ENCODE results near the gene DHX40.
"Not testable (repeated sequence)": the region's sequence is repeated elsewhere in the genome, so short reads cannot be mapped to it uniquely, and the experiment has no call there.

The DHX40 gene

GRCh38 chr17:59565171-59565958 lies at the start of gene DHX40:
DHX40 (plus strand) TSS chr17:59565610; CDS start chr17:59565672, 62 bp downstream.
- DNase-seq = peak; percentile 91

- DNase-seq = no peak
Observed at GRCh38 chr17:59516451-59516850, 49.0 kb upstream of the DHX40 start.

GRCh38 chr17:59519132-59519531 lies 46.3 kb upstream of the DHX40 start:
- no peak for DNase-seq

GRCh38 chr17:59520251-59520650 lies 45.2 kb upstream of the DHX40 start:
- no peak for DNase-seq

GRCh38 chr17:59521465-59522126 lies 43.8 kb upstream of the DHX40 start:
- DNase-seq = peak; percentile 37

GRCh38 chr17:59524930-59525329 lies 40.5 kb upstream of the DHX40 start:
- DNase-seq = not testable (repeated sequence)

- no peak for DNase-seq
Observed at GRCh38 chr17:59525668-59526067, 39.7 kb upstream of the DHX40 start.

- DNase-seq = no peak
Observed at GRCh38 chr17:59526451-59526850, 39.0 kb upstream of the DHX40 start.

- no peak for DNase-seq
Observed at GRCh38 chr17:59527325-59527917, 38.0 kb upstream of the DHX40 start.

- DNase-seq = no peak
Observed at GRCh38 chr17:59527931-59528330, 37.5 kb upstream of the DHX40 start.

GRCh38 chr17:59530531-59530930 lies 34.9 kb upstream of the DHX40 start:
- DNase-seq = no peak

GRCh38 chr17:59533694-59534093 lies 31.7 kb upstream of the DHX40 start:
- DNase-seq = no peak

GRCh38 chr17:59534583-59534982 lies 30.8 kb upstream of the DHX40 start:
- no peak for DNase-seq

- DNase-seq = no peak
Observed at GRCh38 chr17:59538195-59538909, 27.1 kb upstream of the DHX40 start.

GRCh38 chr17:59542960-59543635 lies 22.3 kb upstream of the DHX40 start:
- DNase-seq = no peak

GRCh38 chr17:59545942-59546341 lies 19.5 kb upstream of the DHX40 start:
- no peak for DNase-seq

GRCh38 chr17:59547131-59547915 lies 18.1 kb upstream of the DHX40 start:
- DNase-seq = no peak

- DNase-seq = not testable (repeated sequence)
Observed at GRCh38 chr17:59548985-59549384, 16.4 kb upstream of the DHX40 start.

- DNase-seq = no peak
Observed at GRCh38 chr17:59550703-59551102, 14.7 kb upstream of the DHX40 start.

- DNase-seq = no peak
Observed at GRCh38 chr17:59558039-59558438, 7.4 kb upstream of the DHX40 start.

- DNase-seq = no peak
Observed at GRCh38 chr17:59558953-59559352, 6.5 kb upstream of the DHX40 start.

- DNase-seq = no peak
Observed at GRCh38 chr17:59561042-59561441, 4.4 kb upstream of the DHX40 start.

All from NCI-H774 (cell line).